M059J (cell line): ENCODE data around the gene TTLL10. TPM values are rescaled to one million over a fixed set of nuclear protein-coding genes. Genes with fewer than 3 reads are reported as not detected.

Source experiments
- DNase-seq: peaks from one replicate; pipeline ENCODE4 v3.0.0-alpha.2; 2012; ENCODE audit warnings: low read depth
- total RNA-seq: library from RNA; depleted of rRNA; stranded (reverse); fragments of >200 nt; shearing (Covaris generic); gene quantifications from 2 replicates; pipeline ENCODE4 v1.2.3, GENCODE V29; 2014; rRNA removed

The TTLL10 gene
- total RNA-seq, 1 experiment from 2014 or later, result not detected

DNA sequence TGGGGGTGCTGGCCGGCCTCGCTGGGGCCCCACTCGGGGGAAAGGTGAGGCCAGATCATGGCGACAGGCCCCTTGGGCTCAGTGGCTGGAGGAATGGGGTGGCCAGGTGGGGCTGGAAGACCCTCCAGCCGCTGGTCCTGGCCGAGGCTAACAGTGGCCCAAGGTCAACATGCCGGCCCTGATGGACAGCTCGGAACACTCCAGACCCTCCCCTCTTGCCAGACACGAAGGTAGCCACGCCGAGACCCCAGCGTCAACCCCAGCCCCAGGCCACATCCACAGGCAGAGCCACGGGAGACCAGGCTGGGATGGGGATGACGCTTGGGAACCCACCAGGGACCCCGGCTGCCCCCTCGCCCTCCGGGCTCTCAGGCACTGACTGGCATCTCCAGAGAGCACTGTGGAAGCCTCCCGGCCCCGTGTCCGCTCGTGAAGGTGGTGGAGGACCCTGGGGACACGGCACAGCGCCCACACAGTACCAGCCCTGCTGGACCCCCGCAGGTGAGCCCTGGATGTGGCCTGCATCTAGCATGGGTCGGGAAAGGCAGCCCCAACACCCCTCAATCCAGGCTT, 73.7 kb downstream of the TTLL10 start:
- DNase-seq, result no peak

Other genes with a start within 250 kb of the TTLL10 start
- gene SAMD11, start 250.0 kb upstream of the TTLL10 start, total RNA-seq, result 30.5 and 59.8 TPM in 2 replicates
- 60.1 and 102 TPM in 2 replicates for gene NOC2L, start 214.6 kb upstream of the TTLL10 start, total RNA-seq
- 4.3 and 7.8 TPM in 2 replicates for gene KLHL17, start 213.3 kb upstream of the TTLL10 start, total RNA-seq
- gene PLEKHN1, start 207.4 kb upstream of the TTLL10 start, total RNA-seq, result 2.4 and 4.5 TPM in 2 replicates
- gene PERM1, start 191.8 kb upstream of the TTLL10 start, total RNA-seq, result 0.37 and 1.0 TPM in 2 replicates
- 44.1 and 51.8 TPM in 2 replicates for gene HES4, start 173.8 kb upstream of the TTLL10 start, total RNA-seq
- gene ISG15, start 160.4 kb upstream of the TTLL10 start, total RNA-seq, result 2,871 and 3,124 TPM in 2 replicates
- gene AGRN, start 153.8 kb upstream of the TTLL10 start, total RNA-seq, result 117 and 282 TPM in 2 replicates
- gene RNF223, start 99.6 kb upstream of the TTLL10 start, total RNA-seq, result not detected in 2 replicates
- gene C1orf159, start 57.8 kb upstream of the TTLL10 start, total RNA-seq, result 17.4 and 17.5 TPM in 2 replicates
- gene TNFRSF18, start 32.7 kb downstream of the TTLL10 start, total RNA-seq, result not detected in 2 replicates
- not detected in 2 replicates for gene TNFRSF4, start 40.3 kb downstream of the TTLL10 start, total RNA-seq
- gene SDF4, start 58.1 kb downstream of the TTLL10 start, total RNA-seq, result 100 and 196 TPM in 2 replicates
- gene B3GALT6, start 58.4 kb downstream of the TTLL10 start, total RNA-seq, result 17.4 and 30.1 TPM in 2 replicates
- not detected in 2 replicates for gene C1QTNF12, start 72.8 kb downstream of the TTLL10 start, total RNA-seq
- 42.8 and 59.5 TPM in 2 replicates for gene UBE2J2, start 100.0 kb downstream of the TTLL10 start, total RNA-seq
- 0.62 TPM in 1 of 2 replicates, not detected in the other for gene SCNN1D, start 106.6 kb downstream of the TTLL10 start, total RNA-seq
- gene ACAP3, start 134.1 kb downstream of the TTLL10 start, total RNA-seq, result 13.9 and 15.3 TPM in 2 replicates
- 23.6 and 40.3 TPM in 2 replicates for gene PUSL1, start 134.7 kb downstream of the TTLL10 start, total RNA-seq
- 74.7 and 87.4 TPM in 2 replicates for gene INTS11, start 150.8 kb downstream of the TTLL10 start, total RNA-seq
- gene CPTP, start 150.9 kb downstream of the TTLL10 start, total RNA-seq, result 22.4 and 35.1 TPM in 2 replicates
- not detected in 2 replicates for gene TAS1R3, start 157.4 kb downstream of the TTLL10 start, total RNA-seq
- gene DVL1, start 175.5 kb downstream of the TTLL10 start, total RNA-seq, result 22.4 and 34.5 TPM in 2 replicates
- 0.25 and 2.6 TPM in 2 replicates for gene MXRA8, start 184.7 kb downstream of the TTLL10 start, total RNA-seq
- gene AURKAIP1, start 201.3 kb downstream of the TTLL10 start, total RNA-seq, result 141 and 178 TPM in 2 replicates
- gene CCNL2, start 225.5 kb downstream of the TTLL10 start, total RNA-seq, result 29.9 and 35.2 TPM in 2 replicates
- gene MRPL20, start 233.4 kb downstream of the TTLL10 start, total RNA-seq, result 160 and 166 TPM in 2 replicates
- gene ANKRD65, start 247.4 kb downstream of the TTLL10 start, total RNA-seq, result 0.17 and 0.64 TPM in 2 replicates